GM21576 (cell line): ENCODE data around the gene VWC2L.

Experiments
- ATAC-seq: cut with Tn5 transposase; IDR thresholded peaks from one replicate; pipeline ENCODE4 v1.9.1; 2021; ENCODE audit warnings: mild to moderate bottlenecking, moderate library complexity; ENCODE audit not compliant: unreplicated experiment

The VWC2L gene

GRCh38 chr2:214533541-214533940, 122.7 kb downstream of the VWC2L start:
- no peak for ATAC-seq

- ATAC-seq, result no peak
Observed at GRCh38 chr2:214536625-214537024, 125.8 kb downstream of the VWC2L start.

- no peak for ATAC-seq
Observed at GRCh38 chr2:214537929-214538328, 127.1 kb downstream of the VWC2L start.

- ATAC-seq, result no peak
Observed at GRCh38 chr2:214542295-214542694, 131.4 kb downstream of the VWC2L start.

- no peak for ATAC-seq
Observed at GRCh38 chr2:214542866-214543265, 132.0 kb downstream of the VWC2L start.

GRCh38 chr2:214543386-214543955, 132.6 kb downstream of the VWC2L start:
- ATAC-seq, result no peak

- ATAC-seq, result no peak
Observed at GRCh38 chr2:214545898-214546542, 135.2 kb downstream of the VWC2L start.

GRCh38 chr2:214547931-214548330, 137.1 kb downstream of the VWC2L start:
- no peak for ATAC-seq

- no peak for ATAC-seq
Observed at GRCh38 chr2:214549946-214550345, 139.1 kb downstream of the VWC2L start.

- ATAC-seq, result no peak
Observed at GRCh38 chr2:214550786-214551185, 139.9 kb downstream of the VWC2L start.

- no peak for ATAC-seq
Observed at GRCh38 chr2:214557884-214558283, 147.0 kb downstream of the VWC2L start.

- ATAC-seq, result no peak
Observed at GRCh38 chr2:214558341-214558740, 147.5 kb downstream of the VWC2L start.

- no peak for ATAC-seq
Observed at GRCh38 chr2:214560176-214560575, 149.3 kb downstream of the VWC2L start.

- ATAC-seq, result no peak
Observed at GRCh38 chr2:214560618-214561190, 149.8 kb downstream of the VWC2L start.

- no peak for ATAC-seq
Observed at GRCh38 chr2:214565246-214565645, 154.4 kb downstream of the VWC2L start.

- ATAC-seq, result no peak
Observed at GRCh38 chr2:214566457-214566856, 155.6 kb downstream of the VWC2L start.

- no peak for ATAC-seq
Observed at GRCh38 chr2:214569419-214570035, 158.7 kb downstream of the VWC2L start.

- ATAC-seq, result no peak
Observed at GRCh38 chr2:214574084-214574781, 163.4 kb downstream of the VWC2L start.

- no peak for ATAC-seq
Observed at GRCh38 chr2:214575030-214575429, 164.2 kb downstream of the VWC2L start.

- ATAC-seq, result no peak
Observed at GRCh38 chr2:214575465-214575864, 164.6 kb downstream of the VWC2L start.

GRCh38 chr2:214577769-214578168, 166.9 kb downstream of the VWC2L start:
- no peak for ATAC-seq

- ATAC-seq, result no peak
Observed at GRCh38 chr2:214578442-214578841, 167.6 kb downstream of the VWC2L start.
